H1 (cell line): ENCODE results near the gene INPP5F.

ENCODE experiments used
- EGR1 ChIP-seq: IDR thresholded peaks from 2 replicates; pipeline ENCODE4 v1.6.1; 2011; ENCODE audit warnings: low read depth, low read length, borderline replicate concordance
- POLR2AphosphoS5 ChIP-seq: IDR thresholded peaks from 2 replicates; pipeline ENCODE4 v1.6.1; 2011; ENCODE audit warnings: low read depth, low read length
- SP2 ChIP-seq: IDR thresholded peaks from 2 replicates; pipeline ENCODE4 v1.6.1; 2012; ENCODE audit warnings: mild to moderate bottlenecking, low read length, inconsistent platforms

- TF ChIP-seq POLR2AphosphoS5 (no peak), SP2 (no peak), EGR1 (no peak)
Measured at GRCh38 chr10:119747940-119748339, 22.1 kb downstream of the INPP5F start.
